Erythroblast (primary cell): ENCODE results near the gene KCNMA1.

ENCODE experiments used
- DNase-seq, 2 experiments: peaks; one replicate each; lab custom pipeline; 2025; lab: John Stamatoyannopoulos, UW
- GATA1 ChIP-seq: IDR thresholded peaks from 2 replicates; pipeline ENCODE4 v1.6.1; 2011; ENCODE audit warnings: low read depth, mild to moderate bottlenecking, control low read depth, low read length, moderate library complexity
- POLR2A ChIP-seq: IDR thresholded peaks from 2 replicates; pipeline ENCODE4 v1.6.1; 2011; ENCODE audit warnings: mild to moderate bottlenecking, low read length

The KCNMA1 gene

GRCh38 chr10:76959111-76959510, 678.5 kb downstream of the KCNMA1 start:
- no peak for DNase-seq
- no peak for TF ChIP-seq GATA1
- no peak for TF ChIP-seq POLR2A

- no peak for TF ChIP-seq GATA1
- TF ChIP-seq POLR2A = no peak
- DNase-seq = no peak
Measured at GRCh38 chr10:76954838-76955237, 682.8 kb downstream of the KCNMA1 start.

GRCh38 chr10:76950354-76950753, 687.3 kb downstream of the KCNMA1 start:
- no peak for TF ChIP-seq GATA1
- no peak for TF ChIP-seq POLR2A
- DNase-seq = no peak

GRCh38 chr10:76946270-76946669, 691.3 kb downstream of the KCNMA1 start:
- TF ChIP-seq POLR2A = no peak
- TF ChIP-seq GATA1 = no peak
- DNase-seq = no peak

GRCh38 chr10:76945166-76945565, 692.4 kb downstream of the KCNMA1 start:
- no peak for TF ChIP-seq GATA1
- TF ChIP-seq POLR2A = no peak
- DNase-seq = no peak

- TF ChIP-seq GATA1 = no peak
- TF ChIP-seq POLR2A = no peak
- DNase-seq = no peak
Measured at GRCh38 chr10:76944640-76945039, 693.0 kb downstream of the KCNMA1 start.

- no peak for TF ChIP-seq GATA1
- TF ChIP-seq POLR2A = no peak
- no peak for DNase-seq
Measured at GRCh38 chr10:76942628-76943416, 694.8 kb downstream of the KCNMA1 start.

GRCh38 chr10:76939933-76940468, 697.6 kb downstream of the KCNMA1 start:
- TF ChIP-seq GATA1 = no peak
- no peak for TF ChIP-seq POLR2A

GRCh38 chr10:76937181-76937600, 700.4 kb downstream of the KCNMA1 start:
- TF ChIP-seq GATA1 (no peak), POLR2A (no peak)

More at GRCh38 chr10:76939933-76940468, 697.6 kb downstream of the KCNMA1 start:
- no peak for DNase-seq

GRCh38 chr10:76935941-76936613, 701.5 kb downstream of the KCNMA1 start:
- no peak for TF ChIP-seq GATA1
- TF ChIP-seq POLR2A = no peak
- no peak for DNase-seq

More at GRCh38 chr10:76937181-76937600, 700.4 kb downstream of the KCNMA1 start:
- no peak for DNase-seq

GRCh38 chr10:76928565-76928964, 709.0 kb downstream of the KCNMA1 start:
- DNase-seq = no peak
- no peak for TF ChIP-seq GATA1
- TF ChIP-seq POLR2A = no peak

GRCh38 chr10:76925636-76926405, 711.8 kb downstream of the KCNMA1 start:
- no peak for TF ChIP-seq GATA1
- no peak for TF ChIP-seq POLR2A
- DNase-seq = no peak

- TF ChIP-seq GATA1 = no peak
- TF ChIP-seq POLR2A = no peak
- DNase-seq = no peak
Measured at GRCh38 chr10:76922666-76923065, 714.9 kb downstream of the KCNMA1 start.
